Measurements from ENCODE around the gene ZNF644.
"Not testable (repeated sequence)": the region's sequence is repeated elsewhere in the genome, so short reads cannot be mapped to it uniquely, and the experiment has no call there.

The ZNF644 gene

DNA sequence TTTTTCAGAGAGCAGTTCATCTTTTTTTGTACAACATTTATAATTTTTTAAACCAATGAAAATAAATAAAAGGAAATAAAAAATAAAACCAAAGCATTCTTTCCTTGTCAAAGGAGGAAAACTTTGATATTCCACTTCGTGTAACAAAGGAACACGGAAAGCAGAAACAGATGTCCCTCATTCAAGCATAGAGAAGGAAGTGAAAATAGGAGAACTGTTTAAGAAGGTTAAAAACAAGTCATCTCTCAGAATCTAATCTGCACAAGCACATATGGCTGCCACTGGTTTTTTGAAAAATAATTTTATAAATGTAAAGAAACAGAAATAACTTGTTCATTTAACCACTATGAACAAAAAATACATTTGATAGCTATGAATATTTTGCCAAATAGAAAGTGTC, 35.9 kb upstream of the ZNF644 start:
- H3K4me3 ChIP-seq (ENCODE audit: low read depth, low read length) = no peak overlapping the region

GRCh38 chr1:91054780-91055481, 33.1 kb upstream of the ZNF644 start:
- Histone ChIP-seq H3K27me3 (replicated peaks) (no peaks in the 10 kb centered on the region), H3K4me3 (ENCODE audit: low read depth, low read length) (no peak overlapping the region), H3K27ac (no peak overlapping the region), H3K36me3 (replicated peaks) (no peaks in the 10 kb centered on the region)
- DNase-seq = no peak
- TF ChIP-seq, protein P1, sequence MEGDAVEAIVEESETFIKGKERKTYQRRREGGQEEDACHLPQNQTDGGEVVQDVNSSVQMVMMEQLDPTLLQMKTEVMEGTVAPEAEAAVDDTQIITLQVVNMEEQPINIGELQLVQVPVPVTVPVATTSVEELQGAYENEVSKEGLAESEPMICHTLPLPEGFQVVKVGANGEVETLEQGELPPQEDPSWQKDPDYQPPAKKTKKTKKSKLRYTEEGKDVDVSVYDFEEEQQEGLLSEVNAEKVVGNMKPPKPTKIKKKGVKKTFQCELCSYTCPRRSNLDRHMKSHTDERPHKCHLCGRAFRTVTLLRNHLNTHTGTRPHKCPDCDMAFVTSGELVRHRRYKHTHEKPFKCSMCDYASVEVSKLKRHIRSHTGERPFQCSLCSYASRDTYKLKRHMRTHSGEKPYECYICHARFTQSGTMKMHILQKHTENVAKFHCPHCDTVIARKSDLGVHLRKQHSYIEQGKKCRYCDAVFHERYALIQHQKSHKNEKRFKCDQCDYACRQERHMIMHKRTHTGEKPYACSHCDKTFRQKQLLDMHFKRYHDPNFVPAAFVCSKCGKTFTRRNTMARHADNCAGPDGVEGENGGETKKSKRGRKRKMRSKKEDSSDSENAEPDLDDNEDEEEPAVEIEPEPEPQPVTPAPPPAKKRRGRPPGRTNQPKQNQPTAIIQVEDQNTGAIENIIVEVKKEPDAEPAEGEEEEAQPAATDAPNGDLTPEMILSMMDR (IDR thresholded peaks at IDR 0.05; ENCODE audit: low read depth, low read length, missing control alignments) = no peak
- in situ Hi-C loops (cut with HindIII; ENCODE audit: low pct_ligation_motif_present, low sequenced_read_pairs) = no loop called here

More for the DNA sequence above, 35.9 kb upstream of the ZNF644 start:
- H3K27me3 ChIP-seq (replicated peaks) = no peaks in the 10 kb centered on the region
- TF ChIP-seq, protein P1 (IDR thresholded peaks at IDR 0.05; ENCODE audit: low read depth, low read length, missing control alignments) = no peak
- DNase-seq = no peak
- no peak overlapping the region for H3K27ac ChIP-seq
- in situ Hi-C loops (cut with HindIII; ENCODE audit: low pct_ligation_motif_present, low sequenced_read_pairs) = no loop called here
- H3K36me3 ChIP-seq (replicated peaks) = no peaks in the 10 kb centered on the region

DNA sequence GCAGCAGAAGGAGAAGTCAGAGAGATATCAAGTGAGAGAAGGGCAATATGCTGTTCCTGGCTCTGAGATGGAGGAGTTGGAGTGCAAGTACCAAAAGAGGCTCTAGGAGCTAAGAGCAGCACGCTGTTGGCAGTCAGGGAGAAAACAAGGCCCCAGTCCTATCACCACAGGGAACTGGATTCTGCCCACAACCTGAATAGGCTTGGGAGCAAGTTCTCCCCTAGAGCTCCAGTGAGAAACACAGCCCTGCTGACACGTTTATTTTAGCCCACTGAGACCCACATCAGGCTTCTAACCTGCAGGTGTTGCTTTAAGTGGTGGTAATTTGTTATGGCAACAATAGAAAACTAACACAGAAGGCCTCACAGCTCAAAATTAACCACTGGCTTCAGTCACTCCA, 31.8 kb upstream of the ZNF644 start:
- TF ChIP-seq, protein P1 (IDR thresholded peaks at IDR 0.05; ENCODE audit: low read depth, low read length, missing control alignments) = no peak
- H3K27ac ChIP-seq = no peak overlapping the region
- no peak for DNase-seq
- H3K4me3 ChIP-seq (ENCODE audit: low read depth, low read length) = no peak overlapping the region
- no peaks in the 10 kb centered on the region for H3K27me3 ChIP-seq (replicated peaks)
- H3K36me3 ChIP-seq (replicated peaks) = no peaks in the 10 kb centered on the region
- in situ Hi-C loops (cut with HindIII; ENCODE audit: low pct_ligation_motif_present, low sequenced_read_pairs) = no loop called here

- in situ Hi-C loops (cut with HindIII; ENCODE audit: low pct_ligation_motif_present, low sequenced_read_pairs); H3K27ac ChIP-seq; DNase-seq; H3K36me3 ChIP-seq (replicated peaks); H3K27me3 ChIP-seq (replicated peaks); H3K4me3 ChIP-seq (ENCODE audit: low read depth, low read length): not testable (repeated sequence)
Observed at GRCh38 chr1:91049551-91049950, 27.7 kb upstream of the ZNF644 start.

DNA sequence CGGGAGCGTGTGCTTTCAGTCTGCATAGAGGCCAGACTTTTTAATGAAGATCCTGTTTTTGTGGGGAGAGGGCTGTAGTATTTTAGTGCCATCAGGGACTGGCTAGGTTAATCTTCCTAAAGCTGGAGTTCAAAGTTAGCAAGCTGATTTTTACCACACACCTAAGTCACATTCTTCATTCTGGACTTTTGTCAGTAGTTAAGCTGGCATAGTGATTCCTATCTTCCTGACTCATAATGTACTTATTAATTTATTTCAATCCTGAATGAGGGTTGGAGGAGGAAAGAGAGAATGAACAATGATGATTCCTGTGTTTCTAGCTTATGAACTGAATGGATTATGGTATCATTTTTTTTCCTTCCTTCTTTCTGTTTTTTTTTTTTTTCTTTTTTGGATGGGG, 24.9 kb upstream of the ZNF644 start:
- TF ChIP-seq, protein P1 (IDR thresholded peaks at IDR 0.05; ENCODE audit: low read depth, low read length, missing control alignments) = no peak
- H3K27me3 ChIP-seq (replicated peaks) = no peaks in the 10 kb centered on the region
- in situ Hi-C loops (cut with HindIII; ENCODE audit: low pct_ligation_motif_present, low sequenced_read_pairs) = no loop called here
- no peak for DNase-seq
- H3K27ac ChIP-seq = no peak overlapping the region
- H3K36me3 ChIP-seq (replicated peaks) = no peaks in the 10 kb centered on the region
- H3K4me3 ChIP-seq (ENCODE audit: low read depth, low read length) = no peak overlapping the region

DNA sequence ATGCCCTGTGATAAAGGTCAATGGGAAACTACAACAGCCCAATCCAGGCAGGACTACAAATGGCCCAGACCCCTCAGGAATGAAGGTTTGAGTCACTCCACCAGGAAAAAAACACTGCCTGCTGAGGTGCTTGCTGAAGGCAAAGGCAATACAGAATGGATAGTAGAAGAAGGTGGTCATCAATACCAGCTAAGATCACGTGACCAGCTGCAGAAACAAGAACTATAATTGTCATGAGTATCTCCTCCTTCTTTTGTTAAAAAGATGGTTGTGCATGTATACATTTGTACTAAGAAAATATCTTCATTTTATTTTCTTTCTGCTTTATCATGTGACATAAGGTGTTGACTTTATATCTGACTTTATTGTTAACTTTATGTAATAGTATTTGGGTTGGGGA, 23.4 kb upstream of the ZNF644 start:
- no peaks in the 10 kb centered on the region for H3K27me3 ChIP-seq (replicated peaks)
- in situ Hi-C loops (cut with HindIII; ENCODE audit: low pct_ligation_motif_present, low sequenced_read_pairs) = no loop called here
- DNase-seq = no peak
- TF ChIP-seq, protein P1 (IDR thresholded peaks at IDR 0.05; ENCODE audit: low read depth, low read length, missing control alignments) = no peak
- H3K36me3 ChIP-seq (replicated peaks) = no peaks in the 10 kb centered on the region
- no peak overlapping the region for H3K27ac ChIP-seq
- H3K4me3 ChIP-seq (ENCODE audit: low read depth, low read length) = no peak overlapping the region

DNA sequence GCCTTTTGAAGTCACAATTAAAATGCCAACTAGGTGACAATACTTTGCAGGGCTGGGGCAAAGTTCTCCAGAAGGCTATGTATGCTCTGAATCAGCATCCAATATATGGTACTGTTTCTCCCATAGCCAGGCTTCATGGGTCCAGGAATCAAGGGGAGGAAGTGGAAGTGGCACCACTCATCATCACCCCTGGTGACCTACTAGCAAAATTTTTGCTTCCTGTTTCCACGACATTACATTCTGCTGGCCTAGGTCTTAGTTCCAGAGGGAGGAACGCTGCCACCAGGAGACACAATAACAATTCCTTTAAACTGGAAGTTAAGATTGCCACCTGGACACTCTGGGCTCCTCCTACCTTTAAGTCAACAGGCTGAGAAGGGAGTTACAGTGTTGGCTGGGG, 22.9 kb upstream of the ZNF644 start:
- in situ Hi-C loops (cut with HindIII; ENCODE audit: low pct_ligation_motif_present, low sequenced_read_pairs); DNase-seq; H3K36me3 ChIP-seq (replicated peaks); H3K27ac ChIP-seq; H3K27me3 ChIP-seq (replicated peaks); H3K4me3 ChIP-seq (ENCODE audit: low read depth, low read length): not testable (repeated sequence)

GRCh38 chr1:91042372-91042771, 20.5 kb upstream of the ZNF644 start:
- DNase-seq; H3K36me3 ChIP-seq (replicated peaks); H3K4me3 ChIP-seq (ENCODE audit: low read depth, low read length); H3K27me3 ChIP-seq (replicated peaks); in situ Hi-C loops (cut with HindIII; ENCODE audit: low pct_ligation_motif_present, low sequenced_read_pairs); H3K27ac ChIP-seq: not testable (repeated sequence)

All from brain microvascular endothelial cell (primary cell).